Measurements from ENCODE around the gene MDN1.

Gene MDN1

GRCh38 chr6:89799096-89799495 lies 20.5 kb downstream of the MDN1 start:
- TF ChIP-seq CTCF (conservative IDR thresholded peaks at IDR 0.05; ENCODE audit: control insufficient read depth, insufficient read depth, low read depth, low read length): no peak
- no peak for DNase-seq (ENCODE audit: low read depth)
- H3K4me3 ChIP-seq (ENCODE audit: control insufficient read depth, low read depth, low read length): no peak overlapping the region

- TF ChIP-seq CTCF (conservative IDR thresholded peaks at IDR 0.05; ENCODE audit: control insufficient read depth, insufficient read depth, low read depth, low read length): no peak
- no peak overlapping the region for H3K4me3 ChIP-seq (ENCODE audit: control insufficient read depth, low read depth, low read length)
- peak; percentile 85 for DNase-seq (ENCODE audit: low read depth)
Observed at GRCh38 chr6:89797317-89797716, 22.3 kb downstream of the MDN1 start.

GRCh38 chr6:89794324-89794723 lies 25.3 kb downstream of the MDN1 start:
- TF ChIP-seq CTCF (conservative IDR thresholded peaks at IDR 0.05; ENCODE audit: control insufficient read depth, insufficient read depth, low read depth, low read length): no peak
- no peak for DNase-seq (ENCODE audit: low read depth)

GRCh38 chr6:89793586-89793985 lies 26.0 kb downstream of the MDN1 start:
- no peak for TF ChIP-seq CTCF (conservative IDR thresholded peaks at IDR 0.05; ENCODE audit: control insufficient read depth, insufficient read depth, low read depth, low read length)
- no peak overlapping the region for H3K4me3 ChIP-seq (ENCODE audit: control insufficient read depth, low read depth, low read length)
- no peak for DNase-seq (ENCODE audit: low read depth)

More at GRCh38 chr6:89794324-89794723, 25.3 kb downstream of the MDN1 start:
- no peak overlapping the region for H3K4me3 ChIP-seq (ENCODE audit: control insufficient read depth, low read depth, low read length)

GRCh38 chr6:89792881-89793280 lies 26.7 kb downstream of the MDN1 start:
- no peak overlapping the region for H3K4me3 ChIP-seq (ENCODE audit: control insufficient read depth, low read depth, low read length)
- peak; percentile 45 for TF ChIP-seq CTCF (conservative IDR thresholded peaks at IDR 0.05; ENCODE audit: control insufficient read depth, insufficient read depth, low read depth, low read length)
- peak; percentile 34 for DNase-seq (ENCODE audit: low read depth)

GRCh38 chr6:89790403-89790802 lies 29.2 kb downstream of the MDN1 start:
- TF ChIP-seq CTCF (conservative IDR thresholded peaks at IDR 0.05; ENCODE audit: control insufficient read depth, insufficient read depth, low read depth, low read length): no peak
- no peak for DNase-seq (ENCODE audit: low read depth)
- no peak overlapping the region for H3K4me3 ChIP-seq (ENCODE audit: control insufficient read depth, low read depth, low read length)

- H3K4me3 ChIP-seq (ENCODE audit: control insufficient read depth, low read depth, low read length): no peak overlapping the region
- DNase-seq (ENCODE audit: low read depth): no peak
- TF ChIP-seq CTCF (conservative IDR thresholded peaks at IDR 0.05; ENCODE audit: control insufficient read depth, insufficient read depth, low read depth, low read length): no peak
Observed at GRCh38 chr6:89789980-89790379, 29.6 kb downstream of the MDN1 start.
